Activated CD8-positive, alpha-beta memory T cell treated with anti-CD3 and anti-CD28 coated beads, Interleukin-2, amount 10 ng/mL, durations not matched to agents 7 days and 5 days (primary cell): ENCODE measurements around the gene GAK. TPM values are rescaled to one million over a fixed set of nuclear protein-coding genes. Genes with fewer than 3 reads are reported as not detected.

ENCODE experiments used
- ATAC-seq: fragments of 150-1000 bp; cut with Tn5 transposase; one replicate; pipeline ENCODE4 v1.10.0; 2021; ENCODE audit warnings: moderate library complexity
- CTCF ChIA-PET: fragments of 350-600 bp; sonication (Branson Sonifier 250); formaldehyde crosslinking; loops from one replicate; lab custom pipeline; 2021; ENCODE audit warnings: antibody characterized with exemption; lab: Charles Lee
- DNase-seq: peaks from one replicate; pipeline ENCODE4 v3.0.0-alpha.2; 2020
- H3K27ac Mint-ChIP-seq: one replicate; pipeline ENCODE4 v1.8.0; 2021; ENCODE audit warnings: mild to moderate bottlenecking, mixed read lengths
- H3K27me3 Mint-ChIP-seq: one replicate; pipeline ENCODE4 v1.8.0; 2021; ENCODE audit warnings: mixed read lengths
- H3K36me3 Mint-ChIP-seq: one replicate; pipeline ENCODE4 v1.8.0; 2021; ENCODE audit warnings: mild to moderate bottlenecking, mixed read lengths
- H3K4me1 Mint-ChIP-seq: one replicate; pipeline ENCODE4 v1.8.0; 2021; ENCODE audit warnings: mixed read lengths
- H3K4me3 Mint-ChIP-seq: one replicate; pipeline ENCODE4 v1.8.0; 2021; ENCODE audit warnings: mild to moderate bottlenecking, moderate library complexity, mixed read lengths
- H3K9me3 Mint-ChIP-seq: one replicate; pipeline ENCODE4 v1.8.0; 2022; ENCODE audit warnings: low read depth, mixed read lengths
- total RNA-seq, 2 experiments: library from RNA; stranded (reverse); gene quantifications; one replicate each; pipeline ENCODE4 v1.2.3, GENCODE V29; 2021

Gene GAK
- total RNA-seq, 2 experiments from 2014 or later = 152 to 176 TPM

DNA sequence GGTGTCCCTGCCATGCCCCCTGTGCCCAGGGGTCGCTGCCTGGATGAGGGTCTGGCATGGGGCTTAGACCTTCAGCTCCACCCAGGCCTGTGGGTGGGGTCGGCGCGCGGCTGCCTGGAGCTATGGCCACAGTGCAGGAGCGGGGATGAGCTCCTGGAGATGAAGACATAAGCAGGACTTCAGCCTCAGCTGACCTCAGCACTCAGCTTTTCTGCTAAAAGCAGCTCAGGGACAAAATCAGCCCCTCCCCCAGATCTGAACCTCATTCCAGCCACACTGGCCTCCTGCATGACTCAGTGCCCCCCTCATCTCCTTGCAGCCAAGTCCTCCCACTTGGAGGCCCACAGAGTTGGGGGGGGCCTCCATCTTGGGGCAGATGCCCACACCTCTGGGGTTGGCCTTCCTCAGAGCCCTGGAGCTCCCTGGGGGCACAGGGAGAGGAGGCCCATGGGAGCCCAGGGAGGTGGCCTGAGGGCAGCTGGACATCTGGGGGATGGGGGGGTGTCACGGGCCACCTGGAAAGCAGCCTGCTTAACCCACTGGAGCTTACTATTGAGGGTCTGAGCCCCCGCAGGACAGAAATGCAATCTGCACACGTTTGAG, 86.8 kb downstream of the GAK start:
- CTCF ChIA-PET = no interaction called here
- peaks cover 11% of the 10 kb centered on the region for H3K9me3 Mint-ChIP-seq
- ATAC-seq = no peak

GRCh38 chr4:844752-845232, 87.3 kb downstream of the GAK start:
- Mint-ChIP-seq H3K27me3 (no peaks in the 10 kb centered on the region), H3K4me1 (peaks cover 12% of the 10 kb centered on the region), H3K4me3 (no peak overlapping the region), H3K9me3 (peaks cover 11% of the 10 kb centered on the region), H3K36me3 (peaks cover 45% of the 10 kb centered on the region), H3K27ac (no peak overlapping the region)
- CTCF ChIA-PET = no interaction called here
- ATAC-seq (no peak), DNase-seq (no peak)

More for the DNA sequence above, 86.8 kb downstream of the GAK start:
- no peak for DNase-seq
- Mint-ChIP-seq H3K27me3 (no peaks in the 10 kb centered on the region), H3K27ac (no peak overlapping the region), H3K4me3 (no peak overlapping the region), H3K4me1 (peaks cover 7% of the 10 kb centered on the region), H3K36me3 (peaks cover 44% of the 10 kb centered on the region)

- peak; percentile 51 for DNase-seq
- Mint-ChIP-seq H3K36me3 (peaks cover 33% of the 10 kb centered on the region), H3K27me3 (peaks cover 4% of the 10 kb centered on the region), H3K4me3 (no peak overlapping the region), H3K9me3 (peaks cover 21% of the 10 kb centered on the region), H3K27ac (peak overlapping the region; percentile 11), H3K4me1 (peaks cover 14% of the 10 kb centered on the region)
- peak; percentile 47 for ATAC-seq
- CTCF ChIA-PET = no interaction called here
These were observed 92.3 kb downstream of the GAK start for GRCh38 chr4:839675-840443.

DNA sequence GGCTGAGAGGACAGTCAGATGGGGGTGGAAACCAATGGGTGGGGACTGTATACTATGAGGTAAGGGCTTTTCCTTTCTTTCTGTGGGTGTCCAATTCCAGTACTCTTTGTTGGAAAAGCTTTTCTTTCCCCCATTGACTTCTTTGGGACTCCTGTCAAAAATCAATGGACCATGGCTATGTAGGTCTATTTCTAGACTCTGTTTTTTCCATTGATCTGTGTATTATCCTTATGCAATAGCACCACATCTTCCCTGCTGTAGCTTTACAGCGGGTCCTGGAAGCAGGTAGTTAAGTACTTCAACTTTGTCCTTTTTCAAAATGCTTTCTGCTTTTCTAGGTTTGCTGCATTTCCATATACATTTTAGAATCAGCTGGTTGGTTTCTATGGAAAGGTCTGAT, 94.3 kb downstream of the GAK start:
- Mint-ChIP-seq H3K9me3 (peaks cover 18% of the 10 kb centered on the region), H3K27me3 (peaks cover 4% of the 10 kb centered on the region), H3K4me3 (no peak overlapping the region), H3K4me1 (peaks cover 18% of the 10 kb centered on the region), H3K36me3 (peaks cover 19% of the 10 kb centered on the region), H3K27ac (no peak overlapping the region)
- CTCF ChIA-PET = no interaction called here
- DNase-seq = no peak
- ATAC-seq = no peak

DNA sequence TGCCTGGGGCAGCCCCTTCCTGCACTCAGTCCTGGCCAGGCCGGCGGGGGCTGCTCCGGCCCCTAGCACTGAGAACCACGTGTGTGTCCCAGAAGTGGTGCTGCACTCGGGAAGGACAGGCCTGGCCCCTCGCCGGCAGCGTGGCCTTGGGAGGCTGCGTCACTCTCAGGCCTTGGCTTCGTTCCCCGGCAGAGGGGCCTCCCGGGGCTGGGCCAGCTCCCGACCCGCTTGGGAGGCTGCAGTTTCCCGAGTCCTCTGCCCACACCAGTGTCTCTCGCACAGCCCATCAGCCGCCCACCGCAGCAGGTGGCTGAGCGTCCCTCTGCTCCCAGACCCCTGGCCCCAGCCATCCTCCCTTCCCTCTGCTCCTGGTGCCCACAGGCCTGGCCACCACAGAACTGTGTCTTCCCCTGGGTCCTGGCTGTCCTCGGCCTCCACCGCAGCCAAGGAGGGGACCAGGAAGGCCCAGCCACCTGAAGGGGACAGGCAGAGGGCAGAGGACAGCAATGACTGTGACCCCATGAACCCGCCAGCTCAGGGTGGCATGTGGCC, 95.3 kb downstream of the GAK start:
- DNase-seq = no peak
- peaks cover 14% of the 10 kb centered on the region for H3K36me3 Mint-ChIP-seq
- CTCF ChIA-PET = no interaction called here
- ATAC-seq = no peak
- H3K4me1 Mint-ChIP-seq = peaks cover 18% of the 10 kb centered on the region
- H3K4me3 Mint-ChIP-seq = no peak overlapping the region
- peaks cover 15% of the 10 kb centered on the region for H3K9me3 Mint-ChIP-seq
- no peak overlapping the region for H3K27ac Mint-ChIP-seq
- H3K27me3 Mint-ChIP-seq = peaks cover 4% of the 10 kb centered on the region

- peaks cover 18% of the 10 kb centered on the region for H3K4me1 Mint-ChIP-seq
- peaks cover 4% of the 10 kb centered on the region for H3K27me3 Mint-ChIP-seq
- H3K9me3 Mint-ChIP-seq = peaks cover 13% of the 10 kb centered on the region
- no peak overlapping the region for H3K27ac Mint-ChIP-seq
- peaks cover 12% of the 10 kb centered on the region for H3K36me3 Mint-ChIP-seq
- no peak for DNase-seq
- no peak for ATAC-seq
- CTCF ChIA-PET = no interaction called here
- no peak overlapping the region for H3K4me3 Mint-ChIP-seq
These were observed 96.1 kb downstream of the GAK start for GRCh38 chr4:836003-836511.

DNA sequence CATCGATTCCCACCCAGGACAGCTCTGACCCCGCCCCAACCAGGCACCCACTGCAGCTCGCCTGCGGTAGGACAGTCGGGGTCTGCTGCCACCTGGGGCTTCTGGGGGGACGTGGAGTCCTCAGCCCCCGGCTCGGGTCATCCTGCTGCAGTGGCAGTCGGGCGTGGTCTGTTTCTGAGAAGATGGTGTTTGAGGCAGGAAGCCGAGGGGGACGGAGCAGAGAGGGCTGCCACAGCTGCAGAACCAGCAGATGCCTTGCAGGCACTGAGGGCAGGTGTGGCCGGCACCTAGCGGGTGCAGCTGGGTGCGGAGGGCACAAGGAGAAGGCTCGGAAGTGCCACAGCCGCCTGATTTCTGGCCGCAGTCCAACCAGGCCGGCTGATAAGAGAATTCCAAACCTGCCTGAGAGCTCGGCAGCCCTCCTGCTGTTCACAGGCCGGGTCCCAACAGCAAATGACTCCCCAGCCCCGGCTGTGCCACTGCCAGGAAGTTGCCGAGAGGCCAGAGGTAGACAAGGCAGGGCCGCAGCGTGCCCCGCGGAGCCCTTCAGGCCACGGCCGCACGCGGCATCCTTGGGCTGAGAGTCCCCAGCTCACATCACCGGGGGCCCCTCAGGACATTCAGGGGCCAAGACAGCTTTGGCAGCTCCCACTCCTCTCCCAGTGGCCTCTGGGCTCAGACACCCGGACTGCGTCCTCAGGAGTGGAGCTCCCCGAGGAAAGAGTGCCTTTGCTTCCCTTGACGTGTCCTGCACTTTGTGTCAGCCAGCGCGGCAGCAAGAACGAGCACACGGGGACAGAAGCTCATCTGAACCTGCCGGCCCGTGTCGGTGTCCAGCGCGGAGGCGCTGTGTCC, 96.7 kb downstream of the GAK start:
- CTCF ChIA-PET = no interaction called here
- no peak overlapping the region for H3K4me3 Mint-ChIP-seq

DNA sequence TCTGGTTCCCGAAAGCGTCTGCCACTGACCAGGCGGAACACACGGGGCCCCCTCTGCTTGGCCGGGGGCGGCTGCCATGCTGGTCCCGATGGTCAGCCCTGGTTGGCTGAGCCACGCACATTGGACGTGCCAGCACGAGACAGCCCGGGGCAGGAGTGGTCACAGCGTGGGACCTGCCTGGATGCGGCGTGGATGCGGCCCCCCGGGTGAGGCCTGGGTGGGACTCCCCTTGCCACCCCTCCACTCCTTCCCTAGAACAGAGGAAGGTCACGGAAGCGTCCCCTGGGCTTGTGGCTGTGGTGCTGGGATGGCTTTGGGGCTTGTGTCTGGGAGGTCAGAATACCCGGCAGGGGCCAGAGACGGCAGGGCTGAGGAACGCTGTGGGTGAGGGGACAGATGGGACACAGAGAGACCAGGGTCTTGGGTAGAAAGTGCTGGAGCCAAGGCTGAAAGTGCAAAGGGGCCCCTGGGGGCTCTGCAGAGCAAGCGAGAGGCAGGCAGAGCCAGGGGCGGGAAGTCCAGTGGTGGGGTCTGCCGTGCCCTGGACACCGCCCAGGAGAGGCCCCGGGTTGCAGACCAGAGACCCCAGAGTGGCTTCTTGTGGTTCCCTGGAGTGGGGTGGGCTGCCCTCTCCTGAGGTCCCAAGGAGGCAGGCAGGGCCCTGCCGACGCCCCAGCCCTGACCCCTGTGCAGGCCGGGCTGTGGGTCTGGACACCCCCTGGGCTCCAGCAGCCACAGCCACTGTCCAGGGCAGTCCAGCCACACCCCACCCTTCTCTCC, 97.6 kb downstream of the GAK start:
- no peak for ATAC-seq
- peaks cover 9% of the 10 kb centered on the region for H3K9me3 Mint-ChIP-seq

More for the DNA sequence above, 96.7 kb downstream of the GAK start:
- Mint-ChIP-seq H3K36me3 (peaks cover 12% of the 10 kb centered on the region), H3K9me3 (peaks cover 10% of the 10 kb centered on the region), H3K4me1 (peaks cover 14% of the 10 kb centered on the region), H3K27me3 (peaks cover 4% of the 10 kb centered on the region), H3K27ac (no peak overlapping the region)
- DNase-seq (no peak), ATAC-seq (no peak)

GRCh38 chr4:833731-834367, 98.3 kb downstream of the GAK start:
- peaks cover 4% of the 10 kb centered on the region for H3K4me1 Mint-ChIP-seq
- ATAC-seq = no peak
- DNase-seq = no peak
- no peak overlapping the region for H3K4me3 Mint-ChIP-seq
- H3K9me3 Mint-ChIP-seq = peaks cover 6% of the 10 kb centered on the region
- CTCF ChIA-PET = no interaction called here
- peaks cover 4% of the 10 kb centered on the region for H3K27me3 Mint-ChIP-seq
- peaks cover 9% of the 10 kb centered on the region for H3K36me3 Mint-ChIP-seq
- H3K27ac Mint-ChIP-seq = no peak overlapping the region

More for the DNA sequence above, 97.6 kb downstream of the GAK start:
- no peak overlapping the region for H3K4me3 Mint-ChIP-seq
- H3K36me3 Mint-ChIP-seq = peaks cover 9% of the 10 kb centered on the region
- H3K4me1 Mint-ChIP-seq = peaks cover 7% of the 10 kb centered on the region
- CTCF ChIA-PET = no interaction called here
- peaks cover 4% of the 10 kb centered on the region for H3K27me3 Mint-ChIP-seq
- H3K27ac Mint-ChIP-seq = no peak overlapping the region
- DNase-seq = no peak

DNA sequence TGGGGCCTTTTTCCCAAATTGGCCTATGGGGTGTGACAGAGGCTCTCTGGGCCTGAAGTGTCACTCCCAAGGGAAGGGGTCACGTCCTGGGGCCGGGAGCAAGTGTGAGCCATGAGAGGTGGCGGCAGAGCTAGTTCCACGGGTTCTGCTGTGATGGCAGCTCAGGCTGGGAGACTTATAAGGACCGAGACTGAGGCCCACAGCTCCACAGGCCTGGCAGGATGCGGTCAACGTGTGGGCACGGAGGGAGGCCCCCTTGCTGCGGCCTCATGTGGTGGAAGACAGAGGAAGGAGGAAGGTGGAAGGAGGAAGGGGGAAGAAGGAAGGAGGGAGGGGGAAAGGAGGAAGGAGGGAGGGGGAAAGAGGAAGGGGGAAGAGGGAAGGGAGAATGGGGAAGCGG, 99.0 kb downstream of the GAK start:
- Mint-ChIP-seq H3K9me3 (peaks cover 6% of the 10 kb centered on the region), H3K4me3 (no peak overlapping the region), H3K27me3 (peaks cover 9% of the 10 kb centered on the region), H3K36me3 (peaks cover 9% of the 10 kb centered on the region), H3K27ac (no peak overlapping the region), H3K4me1 (peaks cover 4% of the 10 kb centered on the region)
- DNase-seq (peak; percentile 65), ATAC-seq (peak; percentile 38)
- CTCF ChIA-PET = no interaction called here

DNA sequence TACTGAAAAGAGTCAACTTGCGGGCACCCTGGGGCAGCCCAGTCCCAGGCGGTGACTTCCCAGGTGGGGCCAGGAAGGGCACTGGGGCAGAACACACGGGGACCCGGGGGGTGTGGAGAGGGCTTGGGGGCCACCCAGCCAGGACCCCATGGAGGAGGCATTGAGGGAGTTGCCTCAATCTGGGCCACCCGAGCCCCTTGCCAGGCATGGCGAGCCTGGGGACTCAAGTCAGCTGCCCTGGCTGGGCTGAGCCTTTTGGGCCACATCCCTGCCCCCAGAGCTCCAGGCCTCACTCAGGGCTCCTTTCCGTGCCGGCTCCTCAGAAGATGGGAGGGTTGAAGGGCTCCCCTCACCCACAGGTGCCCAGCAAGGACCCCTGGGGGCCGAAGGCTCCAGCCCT, 99.6 kb downstream of the GAK start:
- no peak overlapping the region for H3K4me3 Mint-ChIP-seq
- peaks cover 1% of the 10 kb centered on the region for H3K9me3 Mint-ChIP-seq
- DNase-seq (no peak), ATAC-seq (no peak)
- peaks cover 15% of the 10 kb centered on the region for H3K27me3 Mint-ChIP-seq
- H3K27ac Mint-ChIP-seq = no peak overlapping the region
- H3K36me3 Mint-ChIP-seq = peaks cover 5% of the 10 kb centered on the region
- CTCF ChIA-PET = no interaction called here
- H3K4me1 Mint-ChIP-seq = peaks cover 4% of the 10 kb centered on the region

DNA sequence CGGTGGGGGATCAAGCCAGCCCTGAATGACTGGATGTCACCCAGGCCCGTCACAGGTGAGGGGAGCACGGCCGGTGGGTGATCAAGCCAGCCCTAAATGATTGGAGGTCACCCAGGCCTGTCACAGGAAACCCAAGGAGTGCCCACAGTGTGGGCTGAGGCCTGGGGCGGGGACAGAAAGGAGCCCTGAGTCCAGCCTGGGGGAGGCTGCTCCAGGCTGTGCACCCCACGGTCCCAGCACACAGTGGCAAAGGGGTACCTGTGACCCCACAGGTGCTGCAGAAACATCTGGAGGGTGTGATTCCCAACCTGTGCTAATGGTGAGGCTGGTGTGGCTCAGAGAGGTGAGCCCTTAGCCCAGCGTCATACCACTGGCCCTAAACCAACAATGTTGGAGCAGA, 100.0 kb downstream of the GAK start:
- ATAC-seq = no peak
- DNase-seq = no peak
- Mint-ChIP-seq H3K27ac (no peak overlapping the region), H3K27me3 (peaks cover 17% of the 10 kb centered on the region), H3K36me3 (peaks cover 5% of the 10 kb centered on the region), H3K4me3 (no peak overlapping the region), H3K9me3 (no peaks in the 10 kb centered on the region), H3K4me1 (peaks cover 4% of the 10 kb centered on the region)
- CTCF ChIA-PET = no interaction called here
